ENCODE results near the gene S100A12. TPM values are rescaled to one million over a fixed set of nuclear protein-coding genes. Genes with fewer than 3 reads are reported as not detected.
"Not testable (repeated sequence)": the region's sequence is repeated elsewhere in the genome, so short reads cannot be mapped to it uniquely, and the experiment has no call there.

Gene S100A12
- total RNA-seq, 4 donors from 2014 or later = 2.6 to 3.2 TPM; not detected in 2

- no peak overlapping the region for H3K27ac ChIP-seq
- H3K27me3 ChIP-seq = peaks cover 0 to 9% of the 10 kb centered on the region in 2 donors
- H3K4me3 ChIP-seq = no peak overlapping the region
- H3K4me1 ChIP-seq = no peaks in the 10 kb centered on the region
- no peak for TF ChIP-seq CTCF (IDR thresholded peaks at IDR 0.05)
- TF ChIP-seq POLR2A (IDR thresholded peaks at IDR 0.05) = no peak
- intact Hi-C loops (cut with DNase I; ENCODE audit: low total_unique reads) = no loop called here
- no peaks in the 10 kb centered on the region for H3K36me3 ChIP-seq
- H3K9me3 ChIP-seq = no peaks in the 10 kb centered on the region
- no peak for DNase-seq
Observed at GRCh38 chr1:153349363-153350320, 25.8 kb downstream of the S100A12 start.

GRCh38 chr1:153348511-153349362, 26.7 kb downstream of the S100A12 start, which contains the start of gene PGLYRP4:
PGLYRP4 (minus strand) TSS chr1:153348841; CDS start chr1:153347932, 909 bp downstream.
- DNase-seq = no peak
- Histone ChIP-seq H3K27ac (no peak within 1 kb of the TSS), H3K4me1 (no peaks in the 10 kb centered on the region), H3K9me3 (no peaks in the 10 kb centered on the region), H3K4me3 (no peak within 1 kb of the TSS), H3K36me3 (no peaks in the 10 kb centered on the region), H3K27me3 (peaks cover 0 to 9% of the 10 kb centered on the region in 2 donors)
- TF ChIP-seq POLR2A (IDR thresholded peaks at IDR 0.05) = no peak
- TF ChIP-seq CTCF (IDR thresholded peaks at IDR 0.05) = no peak
- intact Hi-C loops (cut with DNase I; ENCODE audit: low total_unique reads) = no loop called here

- peaks cover 0 to 9% of the 10 kb centered on the region in 2 donors for H3K27me3 ChIP-seq
- no peak for DNase-seq
Observed at GRCh38 chr1:153347856-153348255, 27.6 kb downstream of the S100A12 start.

GRCh38 chr1:153347049-153347448, 28.4 kb downstream of the S100A12 start:
- H3K4me1 ChIP-seq; intact Hi-C loops (cut with DNase I; ENCODE audit: low total_unique reads); DNase-seq; H3K36me3 ChIP-seq; H3K9me3 ChIP-seq; H3K27ac ChIP-seq; H3K4me3 ChIP-seq; H3K27me3 ChIP-seq: not testable (repeated sequence)

More at GRCh38 chr1:153347856-153348255, 27.6 kb downstream of the S100A12 start:
- intact Hi-C loops (cut with DNase I; ENCODE audit: low total_unique reads) = no loop called here
- no peaks in the 10 kb centered on the region for H3K9me3 ChIP-seq
- no peaks in the 10 kb centered on the region for H3K36me3 ChIP-seq
- no peaks in the 10 kb centered on the region for H3K4me1 ChIP-seq
- no peak for TF ChIP-seq CTCF (IDR thresholded peaks at IDR 0.05)
- TF ChIP-seq POLR2A (IDR thresholded peaks at IDR 0.05) = no peak
- no peak overlapping the region for H3K27ac ChIP-seq
- H3K4me3 ChIP-seq = no peak overlapping the region

GRCh38 chr1:153346077-153346723, 29.2 kb downstream of the S100A12 start:
- no peak overlapping the region for H3K27ac ChIP-seq
- DNase-seq = no peak
- no peaks in the 10 kb centered on the region for H3K36me3 ChIP-seq
- no peaks in the 10 kb centered on the region for H3K4me1 ChIP-seq
- no peaks in the 10 kb centered on the region for H3K9me3 ChIP-seq
- intact Hi-C loops (cut with DNase I; ENCODE audit: low total_unique reads) = no loop called here
- no peak overlapping the region for H3K4me3 ChIP-seq
- TF ChIP-seq POLR2A (IDR thresholded peaks at IDR 0.05) (no peak), CTCF (IDR thresholded peaks at IDR 0.05) (no peak)
- H3K27me3 ChIP-seq = peaks cover 0 to 3% of the 10 kb centered on the region in 2 donors
